Measurements from ENCODE around the gene CRTC1.

Gene CRTC1

DNA sequence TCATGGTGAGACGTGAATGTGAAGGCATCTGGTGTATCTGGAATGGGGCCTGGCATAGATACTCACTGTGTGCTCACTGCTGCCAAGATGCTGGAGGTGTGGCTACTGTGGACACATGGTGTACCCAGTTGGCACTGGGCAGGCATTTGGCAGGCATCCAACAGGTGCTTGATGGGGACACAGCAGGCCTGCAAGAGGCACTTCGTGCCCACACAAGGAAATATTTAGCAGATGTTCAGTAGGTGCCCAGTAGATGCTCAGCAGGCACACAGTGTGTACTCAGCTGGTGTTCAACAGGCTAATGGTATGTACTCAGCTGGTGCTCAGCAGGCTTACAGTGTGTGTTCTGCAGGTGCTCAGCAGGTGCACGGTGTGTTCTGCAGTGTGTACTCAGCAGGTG is 14.2 kb downstream of the CRTC1 start:
- no peak for DNase-seq

DNA sequence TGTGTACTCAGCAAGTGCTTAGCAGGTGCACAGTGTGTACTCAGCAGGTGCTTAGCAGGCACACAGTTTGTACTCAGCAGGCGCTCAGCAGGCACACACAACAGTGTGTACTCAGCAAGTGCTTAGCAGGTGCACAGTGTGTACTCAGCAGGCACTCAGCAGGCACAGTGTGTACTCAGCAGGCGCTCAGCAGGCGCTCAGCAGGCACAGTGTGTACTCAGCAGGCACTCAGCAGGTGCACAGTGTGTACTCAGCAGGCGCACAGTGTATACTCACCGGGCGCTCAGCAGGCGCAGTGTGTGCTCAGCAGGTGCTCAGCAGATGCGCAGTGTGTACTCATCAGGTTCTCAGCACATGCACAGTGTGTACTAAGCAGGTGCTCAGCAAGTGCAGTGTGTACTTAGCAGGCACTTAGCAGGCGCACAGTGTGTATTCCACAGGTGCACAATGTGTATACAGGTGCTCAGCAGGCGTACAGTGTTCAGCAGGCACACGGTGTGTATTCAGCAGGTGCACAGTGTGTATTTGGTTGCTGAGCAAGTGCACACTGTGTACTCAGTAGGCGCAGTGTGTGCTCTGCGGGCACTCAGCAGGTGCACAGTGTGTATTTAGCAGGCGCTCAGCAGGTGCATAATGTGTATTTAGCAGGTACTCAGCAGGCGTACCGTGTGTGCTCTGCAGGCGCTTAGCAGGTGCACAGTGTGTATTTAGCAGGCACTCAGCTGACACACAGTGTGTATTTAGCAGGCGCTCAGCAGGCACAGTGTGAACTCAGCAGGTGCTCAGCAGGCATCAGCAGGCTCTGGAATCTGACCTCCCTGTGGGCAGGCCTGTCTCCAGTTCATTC is 15.1 kb downstream of the CRTC1 start:
- DNase-seq: no peak

DNA sequence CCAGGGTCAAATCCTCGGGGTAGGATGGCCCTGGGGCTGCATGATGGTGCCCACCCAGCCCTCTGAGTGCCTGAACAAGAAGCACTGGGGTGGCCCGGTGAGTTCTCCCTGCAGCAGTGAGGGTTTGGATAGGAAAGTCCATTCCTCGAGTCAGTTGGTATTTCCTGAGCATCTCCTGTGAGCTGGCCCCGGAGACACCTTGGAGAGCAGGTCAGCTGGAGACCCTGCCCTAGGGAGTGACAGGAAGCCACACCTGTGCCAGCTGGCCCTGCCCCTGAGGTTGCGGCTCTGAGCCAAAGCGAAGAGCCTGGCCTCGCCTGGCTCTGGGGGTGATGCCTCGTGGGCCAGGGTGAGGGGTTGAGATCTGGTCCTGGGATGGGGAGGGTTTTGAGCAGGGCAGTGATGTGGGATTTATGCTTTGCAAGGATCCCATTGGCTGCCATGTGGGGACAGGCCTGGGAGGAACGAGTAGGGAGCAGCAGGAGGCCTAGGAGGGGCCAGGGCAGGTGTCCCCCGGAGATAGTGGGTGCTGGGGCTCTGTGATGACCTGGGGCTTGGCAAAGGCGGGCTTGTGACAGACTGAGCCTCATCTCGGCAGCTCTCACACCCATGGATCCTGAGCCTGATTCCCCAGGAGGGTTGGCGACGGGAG is 16.0 kb downstream of the CRTC1 start:
- no peak for DNase-seq

DNA sequence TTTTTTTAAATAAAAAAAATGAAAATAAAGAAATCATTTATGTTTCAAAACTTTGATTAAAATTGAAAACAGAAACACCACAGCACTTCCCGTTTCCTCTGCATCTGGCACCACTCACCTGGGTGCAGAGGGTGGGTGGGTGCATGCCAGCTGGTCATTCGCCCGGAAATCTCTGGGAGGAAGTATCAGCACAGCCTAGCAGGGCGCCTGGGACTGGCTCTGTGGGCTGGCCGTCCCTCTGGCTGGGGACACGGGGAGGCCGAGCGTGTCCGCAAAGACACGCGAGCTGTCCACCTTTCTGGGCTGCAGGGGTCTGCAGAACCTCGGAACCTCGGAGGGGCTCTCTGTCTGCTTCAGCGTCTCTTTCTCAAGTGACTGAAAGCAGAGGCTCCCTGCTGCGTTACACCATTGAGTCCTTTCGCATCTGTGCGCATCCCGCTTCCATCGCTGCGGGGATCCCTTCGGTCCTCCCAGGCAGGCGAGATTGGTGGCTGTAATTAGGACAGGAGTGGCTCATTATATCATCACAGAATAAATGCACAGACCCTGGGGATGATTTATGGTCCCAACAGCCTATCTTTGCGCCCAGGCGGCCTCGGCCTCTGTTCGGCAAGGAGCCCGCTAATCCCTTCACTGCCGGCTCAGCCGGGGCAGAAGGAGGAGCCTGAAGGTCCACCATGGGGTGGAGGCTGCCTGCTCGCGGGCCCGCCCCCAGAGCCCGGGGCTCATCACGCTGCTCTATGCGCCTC is 17.2 kb downstream of the CRTC1 start:
- peak in 33 of 56 donors; percentile 11 to 66 (median 30) for DNase-seq

DNA sequence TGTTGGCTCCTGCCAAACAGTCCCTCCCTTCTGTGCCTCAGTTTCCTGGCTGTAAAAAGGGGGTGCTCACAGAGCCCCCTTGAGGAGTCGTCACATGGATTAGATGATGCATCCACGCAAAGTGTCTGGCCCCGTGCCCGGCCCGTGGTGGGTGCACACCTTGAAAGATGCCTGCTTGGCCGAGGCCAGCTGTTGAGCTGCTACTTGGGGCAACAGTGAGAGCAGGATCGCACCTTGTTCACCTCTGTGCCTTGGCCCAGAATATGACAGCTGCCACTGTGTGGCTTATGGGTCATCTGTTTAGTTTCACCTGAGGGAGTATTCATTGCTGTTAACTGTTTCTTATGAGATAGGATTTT is 17.7 kb downstream of the CRTC1 start:
- peak in 1 of 56 donors; percentile 12 for DNase-seq

GRCh38 chr19:18704054-18704453 is 20.6 kb downstream of the CRTC1 start:
- no peak for DNase-seq

DNA sequence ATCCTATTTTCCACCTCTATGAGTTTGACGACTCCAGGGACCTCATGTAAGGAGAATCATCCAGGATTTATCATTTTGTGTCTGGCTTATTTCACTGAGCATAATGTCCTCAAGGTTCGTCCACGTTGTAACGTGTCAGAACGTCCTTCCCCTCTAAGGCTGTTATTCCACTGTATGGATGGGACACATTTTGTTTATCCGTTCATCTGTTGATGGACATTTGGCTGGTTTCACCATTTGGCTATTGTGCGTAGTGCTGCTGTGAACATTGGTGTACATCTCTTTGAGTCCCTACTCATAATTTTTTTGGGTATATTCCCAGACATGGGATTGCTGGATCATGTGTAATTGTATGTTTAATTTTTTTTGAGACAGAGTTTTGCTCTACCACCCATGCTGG is 21.5 kb downstream of the CRTC1 start:
- no peak for DNase-seq

DNA sequence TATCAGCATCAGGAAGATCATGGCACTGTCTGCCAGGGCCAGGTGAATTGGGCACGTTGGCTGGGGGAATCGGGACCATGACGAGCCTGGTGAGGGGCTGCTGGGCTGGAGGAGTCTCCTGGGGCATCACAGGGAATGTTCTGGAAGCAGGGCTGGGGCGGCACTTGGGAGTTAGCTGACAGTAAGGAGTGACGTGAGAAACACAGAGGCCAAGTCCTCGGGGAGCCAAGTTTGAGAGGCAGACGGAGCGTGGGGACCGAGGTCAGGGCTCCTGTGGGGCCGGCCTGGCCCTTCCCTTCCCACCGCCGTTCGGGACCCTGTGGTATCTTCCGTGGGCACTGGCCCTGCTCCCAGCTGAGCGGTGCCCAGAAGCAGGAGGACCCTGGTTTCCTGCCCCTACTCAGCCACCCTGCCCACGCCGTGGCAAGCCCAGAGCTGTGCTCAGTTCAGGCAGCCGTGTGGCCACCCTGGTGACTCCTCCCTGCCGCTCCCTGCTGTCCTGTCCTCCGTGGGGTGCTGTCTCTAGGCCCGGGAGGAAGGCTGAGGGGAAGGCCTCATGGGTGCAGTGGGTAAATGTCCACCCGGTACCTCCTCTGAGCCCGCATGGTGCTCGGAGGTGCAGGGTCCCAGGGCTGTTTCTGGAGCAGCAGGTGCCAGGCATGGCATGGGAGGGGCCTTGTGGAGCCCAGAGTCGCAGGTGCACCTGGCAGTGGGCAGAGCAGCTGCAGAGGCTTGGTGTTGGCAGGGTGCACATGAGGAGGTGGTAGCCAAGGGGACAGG is 25.2 kb downstream of the CRTC1 start:
- no peak for DNase-seq

DNA sequence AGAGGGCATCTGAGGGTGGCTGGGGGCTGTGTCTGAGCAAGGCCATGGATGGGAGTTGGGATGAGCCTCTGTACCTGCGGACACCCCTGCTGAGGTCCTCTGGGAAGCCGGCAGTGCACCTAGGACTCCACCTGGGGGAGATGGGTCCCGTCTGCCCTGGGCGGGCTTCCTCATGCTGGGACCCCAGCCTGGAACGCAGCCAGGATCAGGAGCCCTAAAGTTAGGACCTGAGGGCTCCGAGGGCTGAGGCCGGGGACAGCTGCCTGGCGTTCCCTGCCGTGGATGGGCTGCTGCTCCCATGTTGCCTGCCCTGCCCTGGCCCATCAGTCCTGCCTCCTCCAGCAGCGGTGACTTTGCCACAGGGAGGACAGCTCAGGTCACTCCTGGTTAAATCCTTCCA is 26.1 kb downstream of the CRTC1 start:
- DNase-seq: no peak

- DNase-seq: no peak
Observed at GRCh38 chr19:18710186-18710585, 26.7 kb downstream of the CRTC1 start.

- DNase-seq: no peak
Observed at GRCh38 chr19:18710996-18711751, 27.7 kb downstream of the CRTC1 start.

- DNase-seq: no peak
Observed at GRCh38 chr19:18711893-18712292, 28.4 kb downstream of the CRTC1 start.

DNA sequence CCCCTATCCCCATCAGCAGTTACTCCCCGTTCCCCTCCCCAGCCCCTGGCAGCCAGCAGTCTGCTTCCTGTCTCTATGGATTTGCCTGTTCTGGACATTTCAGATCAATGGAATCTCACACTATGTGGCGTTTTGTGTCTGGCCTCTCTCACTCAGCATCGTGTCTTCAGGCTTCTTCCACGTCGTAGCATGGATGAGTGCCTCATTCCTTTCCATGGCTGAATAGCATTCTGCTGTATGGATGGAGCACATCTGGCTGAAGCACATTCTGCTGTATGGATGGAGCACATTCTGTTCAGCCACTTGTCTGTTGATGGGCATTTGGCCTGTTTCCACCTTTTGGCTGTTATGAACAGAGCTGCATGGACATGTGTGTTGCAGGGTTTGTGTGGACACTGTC is 29.5 kb downstream of the CRTC1 start:
- DNase-seq: peak in 1 of 56 donors; percentile 3

DNA sequence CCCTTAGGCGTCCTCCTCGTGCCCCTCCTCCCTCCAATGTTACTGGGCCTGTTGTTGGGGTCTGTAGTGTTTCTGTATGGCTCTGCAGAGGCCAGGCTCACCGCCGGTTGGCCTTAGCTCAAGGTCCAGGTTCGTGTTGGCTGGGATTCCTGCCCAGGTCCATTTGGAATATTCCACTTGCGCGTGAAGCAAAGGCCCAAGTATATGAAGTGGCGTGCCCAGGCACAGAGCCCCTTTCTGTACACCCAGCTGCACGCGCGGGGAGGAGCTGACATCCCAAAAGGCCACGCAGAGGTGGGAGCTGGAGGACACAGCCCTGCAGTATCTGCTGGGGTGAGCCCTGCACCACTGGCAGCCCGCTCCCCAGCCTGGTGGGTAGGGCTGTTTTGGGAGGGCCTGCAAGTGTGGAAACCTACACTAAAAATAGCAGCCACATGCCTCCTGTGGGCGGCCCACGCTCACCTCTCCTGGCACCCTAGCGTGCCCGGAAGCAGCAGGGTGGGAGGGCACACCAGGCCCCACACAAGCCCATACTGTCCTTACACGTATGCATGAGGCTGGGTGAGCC is 30.2 kb downstream of the CRTC1 start:
- peak in 2 of 56 donors; percentile 18 to 21 for DNase-seq

DNA sequence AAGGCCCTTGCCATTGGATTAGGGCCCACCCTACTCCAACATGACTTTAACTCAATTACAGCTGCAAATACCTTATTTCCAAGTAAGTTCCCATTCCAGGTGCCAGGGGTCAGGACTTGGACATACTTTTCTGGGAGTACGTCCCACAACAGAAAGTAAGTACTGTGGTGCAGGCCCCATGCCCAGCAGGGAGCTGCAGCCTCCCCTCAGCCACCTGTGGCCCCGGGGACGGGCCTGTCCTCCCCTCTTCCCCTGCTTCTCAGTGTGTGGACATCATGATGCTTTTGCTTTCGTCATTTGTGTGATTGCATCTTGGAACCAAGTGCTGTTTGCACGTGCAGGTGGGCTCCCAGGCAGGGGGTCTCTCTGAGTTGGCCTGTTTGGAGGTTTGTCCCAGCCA is 31.9 kb downstream of the CRTC1 start:
- DNase-seq: no peak

GRCh38 chr19:18716857-18717256 is 33.4 kb downstream of the CRTC1 start:
- DNase-seq: no peak

DNA sequence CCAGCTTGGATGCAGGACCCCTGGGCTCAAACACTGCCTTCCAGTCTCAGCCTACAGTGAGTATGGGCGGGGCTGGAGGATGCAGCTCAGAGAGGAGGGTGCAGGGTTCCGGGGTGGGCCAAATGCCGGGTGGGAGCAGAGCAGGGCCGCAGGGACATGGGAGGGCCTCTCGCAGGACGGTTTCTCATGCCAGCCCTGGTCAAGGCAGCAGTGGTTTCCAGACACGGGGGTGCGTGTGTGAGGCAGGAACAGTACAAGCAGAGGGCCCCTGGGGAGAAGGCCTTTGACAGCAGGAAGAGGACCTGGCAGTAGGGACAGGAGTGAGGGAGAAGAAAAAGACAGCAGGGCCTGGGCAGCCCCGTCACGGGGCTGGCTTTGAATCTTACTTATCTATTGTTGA is 34.1 kb downstream of the CRTC1 start:
- no peak for DNase-seq

DNA sequence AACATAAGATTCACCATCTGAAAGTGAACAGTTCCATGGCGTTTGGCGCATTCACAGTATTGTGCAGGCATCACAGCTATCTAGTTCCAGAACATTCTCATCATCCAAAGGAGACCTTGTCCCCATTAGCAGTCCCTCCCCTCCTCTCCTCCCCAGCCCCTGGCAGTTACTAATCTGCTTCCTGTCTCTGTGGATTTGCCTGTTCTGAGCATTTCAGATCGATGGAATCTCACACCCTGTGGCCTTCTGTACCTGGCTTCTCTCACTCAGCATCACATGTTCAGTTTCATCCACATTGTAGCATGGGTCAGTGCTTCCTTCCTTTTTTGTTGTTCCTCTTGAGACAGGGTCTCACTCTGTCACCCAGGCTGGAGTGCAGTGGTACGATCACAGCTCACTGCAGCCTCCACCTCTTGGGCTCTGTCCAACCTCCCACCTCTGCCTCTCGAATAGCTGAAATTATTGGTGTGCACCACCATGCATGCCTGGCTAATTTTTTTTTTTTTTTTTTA is 34.6 kb downstream of the CRTC1 start:
- no peak for DNase-seq

GRCh38 chr19:18718846-18719458 is 35.5 kb downstream of the CRTC1 start:
- peak in 7 of 56 donors; percentile 11 to 24 (median 16) for DNase-seq

GRCh38 chr19:18719541-18719940 is 36.1 kb downstream of the CRTC1 start:
- peak in 2 of 56 donors; percentile 12 to 13 for DNase-seq
